ENCODE measurements around the gene MYH9.
A peak's percentile ranks its signal among the peaks of the same experiment; 100 is the strongest.
"Not testable (repeated sequence)": the region's sequence is repeated elsewhere in the genome, so short reads cannot be mapped to it uniquely, and the experiment has no call there.

Gene MYH9

DNA sequence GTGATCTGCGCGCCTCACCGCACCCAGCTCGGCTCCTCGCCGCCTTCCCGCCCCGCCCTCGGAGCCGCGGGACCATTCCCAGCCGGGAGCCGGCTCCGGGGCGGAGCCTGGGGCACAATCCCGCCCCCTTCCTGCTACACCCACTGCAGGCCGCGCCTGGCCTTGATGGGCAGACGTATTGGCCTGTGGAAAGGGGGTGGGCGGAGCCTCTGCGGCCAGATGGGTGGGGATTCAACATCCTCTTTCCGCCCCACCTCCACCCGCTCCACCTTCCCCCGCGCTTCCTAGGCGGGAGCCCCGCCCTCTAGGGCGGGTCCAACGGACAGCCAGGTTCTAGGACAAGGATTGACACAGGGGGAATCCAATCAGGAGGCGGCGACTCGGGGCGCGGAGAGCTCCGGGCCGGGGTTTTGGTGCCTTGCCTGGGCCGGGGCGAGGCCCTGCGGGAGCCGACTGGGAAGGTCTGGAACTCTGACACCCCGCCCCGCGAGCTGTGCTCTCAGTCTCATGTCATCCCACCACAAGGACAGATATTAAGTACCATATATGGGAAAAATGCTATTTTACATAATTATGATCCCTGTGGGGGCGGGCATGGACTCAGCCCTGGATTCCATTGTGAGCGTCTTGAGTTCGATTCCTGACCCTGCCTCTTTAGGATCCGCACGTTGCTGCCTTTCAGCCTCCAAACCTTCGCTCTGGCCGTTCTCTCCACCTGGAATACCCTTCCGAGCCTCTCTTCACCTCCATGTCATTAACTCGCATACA is at the start of gene MYH9:
TSS of gene MYH9 (minus strand) at position 9 of the 768 bp plus-strand sequence. CDS start 38,731 bp downstream, outside the sequence.
- FAIRE-seq = peak; percentile 97

DNA sequence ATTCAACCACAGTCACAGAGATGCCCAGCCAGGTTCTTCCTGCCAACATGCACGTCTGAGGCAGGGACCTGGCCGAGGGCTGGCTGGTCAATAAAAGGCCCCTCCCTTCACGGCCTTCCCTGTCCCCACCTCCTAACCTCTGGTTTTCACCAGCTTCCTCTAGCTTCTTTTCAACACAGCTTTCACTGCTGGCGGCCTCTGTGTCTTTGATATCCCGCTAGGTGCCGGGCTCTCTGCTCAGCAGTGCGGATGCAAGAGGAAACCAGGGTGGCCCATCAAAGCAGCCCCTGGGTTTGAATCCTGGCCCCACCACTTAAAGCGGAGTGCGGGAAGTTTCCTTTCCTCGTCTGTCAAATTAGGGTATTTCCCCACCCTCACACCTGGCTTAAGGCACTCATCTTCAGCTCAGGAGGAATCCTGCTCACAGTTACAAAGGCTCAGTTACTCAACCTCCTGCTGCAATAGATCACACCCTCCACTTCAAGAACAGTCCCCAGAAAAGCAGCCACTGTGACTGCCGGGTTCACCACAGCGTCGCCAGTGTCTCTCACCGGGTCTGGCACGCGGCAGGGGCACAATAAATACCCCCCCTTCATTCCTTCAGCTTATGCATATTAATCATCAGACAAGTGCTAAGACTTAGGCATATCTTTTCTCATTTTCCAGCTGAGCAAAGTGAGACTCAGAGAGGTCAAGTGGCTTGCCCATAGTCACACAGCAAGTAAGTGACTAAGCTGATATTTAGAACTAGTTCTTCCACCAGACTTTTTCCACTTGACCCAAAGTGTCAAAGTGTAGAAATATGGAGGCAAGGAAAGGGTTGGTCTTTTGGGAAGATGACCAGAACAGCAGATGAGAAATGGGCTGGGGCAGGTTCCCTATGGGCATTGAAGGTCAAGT is 48.0 kb upstream of the MYH9 start:
- no peak for FAIRE-seq

DNA sequence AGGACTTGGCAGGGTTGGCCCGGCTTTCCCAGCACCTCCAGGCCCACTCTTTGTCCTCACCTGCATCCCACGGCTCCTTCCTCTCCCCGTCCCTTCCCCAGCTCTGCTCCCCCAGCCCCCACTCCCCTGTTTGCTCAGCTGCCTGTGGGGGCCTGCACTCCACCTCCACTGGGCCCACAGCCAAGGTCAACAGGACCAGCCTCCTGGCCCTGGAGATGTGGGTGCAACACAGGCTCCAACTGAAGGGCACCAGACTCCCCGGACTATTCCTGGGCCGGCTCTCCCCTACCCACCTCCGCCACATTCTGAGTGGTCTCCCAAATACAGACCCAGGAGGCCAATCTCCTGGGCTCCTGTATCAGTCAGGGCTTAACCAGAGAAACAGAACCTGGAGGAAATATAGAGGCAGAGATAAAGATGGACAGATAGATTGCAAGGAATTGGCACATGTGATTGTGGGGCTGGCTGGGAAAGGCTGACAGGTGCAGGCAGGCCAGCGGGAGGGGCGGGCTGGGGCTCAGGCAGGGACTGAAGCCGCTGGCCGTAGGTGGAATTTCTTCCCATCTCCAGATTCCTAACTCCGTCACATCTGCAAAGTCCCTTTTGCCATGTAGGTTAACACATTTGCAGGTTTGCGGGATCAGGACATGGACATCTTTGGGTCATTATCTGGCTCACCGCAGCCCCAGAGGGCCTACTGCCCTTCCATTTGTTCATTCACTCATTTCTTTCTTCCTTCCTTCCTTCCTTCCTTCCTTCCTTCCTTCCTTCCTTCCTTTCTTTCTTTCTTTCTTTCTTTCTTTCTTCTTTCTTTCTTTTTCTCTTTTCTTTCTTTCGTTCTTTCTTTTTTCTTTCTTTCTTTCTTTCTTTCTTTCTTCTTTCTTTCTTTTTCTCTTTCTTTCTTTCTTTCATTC is 45.8 kb upstream of the MYH9 start:
- FAIRE-seq = no peak

DNA sequence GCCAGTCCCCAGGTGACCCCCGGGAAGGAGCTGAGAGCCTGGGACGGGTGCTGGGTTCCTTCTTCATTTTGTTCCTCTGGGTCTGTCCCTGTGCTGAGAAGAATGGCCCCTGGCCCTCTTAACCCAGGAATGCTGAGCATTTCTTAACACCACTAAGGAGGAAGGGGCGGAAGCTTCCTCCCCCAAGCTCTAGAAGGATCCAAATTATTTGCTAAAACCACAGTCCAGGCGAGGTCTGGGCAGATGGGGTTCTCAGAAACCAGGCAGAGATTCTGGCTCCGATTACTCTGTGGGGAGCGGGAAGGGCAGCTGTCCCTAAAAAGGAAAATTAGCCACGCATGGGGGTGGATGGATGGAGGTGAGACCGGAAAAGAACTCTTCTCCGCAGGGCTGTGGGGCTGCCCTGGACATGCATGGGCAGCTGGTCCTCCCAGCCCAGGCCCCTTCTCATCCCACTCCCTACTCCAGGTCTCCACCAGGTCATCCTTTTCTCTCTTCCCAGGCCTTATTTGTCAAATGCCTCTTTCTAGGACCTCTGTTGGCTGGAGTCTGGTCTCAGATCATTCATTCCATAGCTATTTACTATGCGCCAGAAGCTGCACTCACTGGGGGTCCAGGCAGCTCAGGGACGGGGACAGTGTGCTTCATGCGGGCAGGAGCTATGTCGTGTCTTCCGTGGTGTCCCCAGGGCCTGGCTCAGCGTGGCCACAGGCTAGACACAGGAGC is 45.0 kb upstream of the MYH9 start:
- FAIRE-seq = no peak

DNA sequence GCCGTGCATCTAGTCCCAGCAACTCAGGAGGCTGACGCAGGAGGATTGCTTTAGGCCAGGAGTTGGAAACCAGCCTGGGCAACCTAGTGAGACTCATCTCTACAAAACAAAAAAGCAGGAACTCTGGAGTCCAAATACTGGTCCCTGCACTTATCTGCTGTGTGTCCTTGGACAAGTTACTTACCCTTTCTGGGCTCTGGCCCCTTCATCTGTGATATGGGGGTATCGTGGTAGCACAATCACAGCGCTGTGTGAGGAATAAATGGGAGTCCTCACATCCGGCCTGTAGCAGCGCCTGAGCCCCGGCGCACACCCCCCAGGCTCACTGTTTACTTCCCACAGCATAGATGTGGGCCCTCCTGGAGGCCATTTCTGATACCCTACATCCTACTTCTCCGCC is 44.2 kb upstream of the MYH9 start:
- no peak for FAIRE-seq

DNA sequence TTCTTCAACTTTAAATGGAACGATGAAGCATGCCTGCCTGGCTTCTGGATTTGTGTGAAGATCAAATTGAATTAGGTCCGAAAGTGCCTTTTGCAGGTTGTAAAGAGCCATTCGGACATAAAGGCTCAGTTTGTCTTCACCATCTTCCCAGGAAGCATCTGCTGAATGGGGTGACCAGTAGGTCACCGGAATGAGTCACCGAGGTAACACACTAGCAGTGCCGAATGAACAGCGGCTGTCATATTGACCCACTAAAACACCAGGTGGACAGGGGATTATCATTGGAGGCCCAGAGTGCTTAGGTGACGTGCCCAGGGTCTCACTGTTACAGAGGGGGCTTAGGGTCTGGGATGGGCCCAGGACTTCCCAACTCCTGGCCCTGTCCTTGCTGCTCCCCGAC is 43.1 kb upstream of the MYH9 start:
- no peak for FAIRE-seq

DNA sequence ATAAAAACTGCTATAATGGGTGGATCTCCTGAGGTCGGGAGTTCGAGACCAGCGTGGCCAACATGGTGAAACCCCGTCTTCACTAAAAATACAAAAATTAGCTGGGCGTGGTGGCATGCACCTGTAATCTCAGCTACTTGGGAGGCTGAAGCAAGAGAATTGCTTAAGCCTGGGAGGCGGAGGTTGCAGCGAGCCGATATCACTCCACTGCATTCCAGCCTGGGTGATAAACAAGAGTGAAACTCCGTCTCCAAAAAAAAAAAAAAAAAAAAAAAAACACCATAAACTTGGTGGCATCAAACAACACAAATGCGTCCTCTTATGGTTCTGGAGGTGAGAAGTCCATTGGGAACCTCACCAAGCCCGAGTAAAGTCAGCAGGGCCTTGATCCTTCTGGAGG is 40.2 kb upstream of the MYH9 start:
- FAIRE-seq = not testable (repeated sequence)

DNA sequence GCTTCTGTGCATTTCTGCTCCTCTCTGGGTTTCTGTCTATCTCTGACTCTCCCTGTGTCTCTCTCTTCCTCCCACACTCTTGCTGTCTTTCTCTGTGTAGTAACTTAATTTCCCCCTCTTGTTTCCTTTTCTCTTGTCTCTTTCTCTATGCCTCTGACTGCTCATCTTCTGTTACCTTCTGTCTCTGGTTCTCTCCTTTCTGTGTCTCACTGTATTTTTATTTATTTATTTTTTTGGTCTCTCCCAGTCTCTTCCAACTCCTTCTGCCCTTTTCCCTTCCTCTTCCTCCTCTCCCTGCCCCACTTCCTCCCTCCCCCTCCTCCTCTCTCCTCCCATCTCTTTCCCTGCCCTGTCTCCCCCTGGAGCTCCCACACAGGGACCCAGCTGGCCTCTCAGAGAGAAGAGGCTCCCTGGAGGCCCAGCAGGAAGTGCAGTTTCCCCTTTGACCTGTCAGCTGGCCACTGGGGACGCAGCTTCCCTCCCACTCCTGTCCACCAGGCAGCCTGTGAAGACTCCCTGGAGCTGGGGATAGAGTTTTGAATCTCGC is 38.3 kb upstream of the MYH9 start:
- no peak for FAIRE-seq

DNA sequence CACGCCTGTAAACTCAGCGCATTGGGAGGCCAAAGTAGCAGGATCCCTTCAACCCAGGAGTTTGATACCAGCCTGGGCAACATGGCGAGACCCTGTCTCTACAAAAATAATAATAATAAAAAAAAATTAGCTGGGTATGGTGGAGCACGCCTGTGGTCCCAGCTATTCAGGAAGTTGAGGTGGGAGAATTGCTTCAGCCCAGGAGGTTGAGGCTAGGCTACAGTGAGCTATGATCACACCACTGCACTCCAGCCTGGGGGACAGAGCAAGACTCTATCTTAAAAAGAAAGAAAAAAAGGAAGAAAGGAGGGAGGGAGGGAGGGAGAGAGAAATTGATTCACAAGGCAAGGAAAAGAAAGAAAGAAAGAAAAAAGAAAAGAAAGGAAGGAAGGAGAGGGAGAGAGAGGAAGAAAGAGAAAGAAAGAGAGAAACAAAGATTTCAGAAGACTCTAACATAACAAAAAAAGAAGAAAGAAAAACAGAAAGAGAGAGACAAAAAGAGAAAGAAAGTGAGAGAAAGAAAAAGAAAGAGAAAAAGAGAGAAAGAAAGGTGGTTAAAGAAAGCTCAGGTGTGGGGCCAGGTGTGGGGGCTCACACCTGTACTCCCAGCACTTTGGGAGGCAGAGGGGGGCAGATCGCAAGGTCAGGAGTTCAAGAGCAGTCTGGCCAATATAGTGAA is 37.3 kb upstream of the MYH9 start:
- FAIRE-seq = no peak

DNA sequence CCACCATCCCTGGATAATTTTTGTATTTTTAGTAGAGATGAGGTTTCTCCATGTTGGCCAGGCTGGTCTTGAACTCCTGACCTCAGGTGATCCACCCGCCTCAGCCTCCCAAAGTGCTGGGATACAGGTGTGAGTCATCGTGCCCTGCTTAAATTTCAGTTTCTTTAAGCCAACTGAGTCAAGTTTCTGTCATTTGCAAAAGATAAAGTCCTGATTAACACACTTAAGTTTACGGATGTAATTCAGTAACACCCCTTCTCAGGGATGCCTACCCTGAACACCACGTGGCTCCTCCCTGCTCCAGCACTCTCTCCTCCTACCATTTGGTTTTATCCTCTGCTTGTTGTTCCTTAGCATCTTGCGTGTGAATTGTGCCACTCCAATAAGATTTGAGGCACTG is 36.7 kb upstream of the MYH9 start:
- FAIRE-seq = not testable (repeated sequence)

DNA sequence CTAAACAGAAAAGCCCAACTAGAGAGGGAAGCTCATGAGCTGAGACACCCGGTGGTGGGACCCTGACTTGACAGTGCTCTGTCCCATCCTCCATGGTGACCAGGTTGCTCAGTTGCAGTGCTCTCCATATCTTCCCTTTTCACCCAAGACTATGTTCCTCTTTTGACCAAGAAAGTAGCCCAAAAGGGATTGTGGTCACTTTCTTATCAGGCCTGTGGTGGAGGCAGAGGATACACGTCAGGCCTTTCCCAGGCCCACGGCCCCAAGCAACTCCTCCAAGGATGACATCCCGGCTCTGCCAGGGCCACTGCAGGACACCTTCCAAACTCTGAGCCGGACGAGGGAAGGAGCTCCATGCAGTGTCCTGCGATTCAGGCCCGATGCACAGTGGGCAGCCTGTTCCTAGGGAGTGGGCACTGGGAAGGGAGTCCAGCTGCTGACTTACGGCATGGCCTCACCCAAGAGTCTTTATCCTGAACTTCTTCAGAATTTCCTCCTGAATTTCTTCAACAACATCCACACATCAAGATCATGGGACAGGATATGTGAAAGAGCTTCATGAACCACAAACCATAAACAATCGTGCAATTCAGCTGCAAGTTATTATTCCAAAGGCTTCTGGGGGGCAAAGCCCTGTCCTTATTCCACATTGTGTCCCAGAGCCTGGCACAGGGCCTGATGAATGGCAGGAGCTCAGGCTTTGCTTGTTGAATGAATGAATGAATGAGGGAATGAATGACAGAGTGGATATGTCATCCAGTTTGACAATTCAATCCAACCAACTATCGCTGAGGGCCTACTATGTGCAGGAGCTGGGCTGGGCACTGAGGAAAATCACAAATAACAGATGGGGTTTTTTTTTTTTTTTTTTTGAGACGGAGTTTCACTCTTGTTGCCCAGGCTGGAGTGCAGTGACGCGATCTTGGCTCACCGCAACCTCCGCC is 36.0 kb upstream of the MYH9 start:
- FAIRE-seq = no peak

DNA sequence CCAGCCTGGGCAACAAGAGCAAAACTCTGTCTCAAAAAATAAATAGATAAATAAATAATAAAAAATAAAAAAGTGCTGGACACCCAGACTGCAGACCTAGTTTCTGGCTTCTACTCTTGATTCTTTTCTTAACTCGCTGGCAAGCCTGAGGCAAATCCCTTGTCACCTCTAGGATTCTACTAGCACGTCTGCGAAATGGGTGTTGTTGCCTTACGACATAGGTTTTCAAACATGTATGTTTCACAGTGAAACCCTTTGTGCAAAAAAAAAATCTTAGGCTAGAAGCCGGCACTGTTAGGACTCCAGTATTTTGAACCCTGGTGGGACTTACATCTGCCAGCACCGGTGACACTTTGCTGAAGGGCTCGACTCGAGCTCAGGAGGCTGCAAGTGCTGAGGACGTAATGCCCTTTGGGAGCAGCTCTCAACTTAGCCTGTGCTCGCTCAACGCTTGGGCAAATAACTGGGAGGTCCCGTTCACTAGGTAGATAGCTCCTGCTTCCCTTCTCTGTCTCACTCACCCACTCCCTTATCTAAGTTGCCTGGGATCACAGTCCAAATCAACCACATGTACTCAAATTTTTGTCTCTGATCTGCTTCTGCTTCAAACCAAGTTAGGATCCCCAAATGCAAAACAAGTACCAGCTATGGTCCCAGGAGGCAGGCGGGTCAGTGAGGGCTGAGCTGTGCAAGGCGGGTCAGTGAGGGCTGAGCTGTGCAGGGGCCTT is 34.7 kb upstream of the MYH9 start:
- no peak for FAIRE-seq

DNA sequence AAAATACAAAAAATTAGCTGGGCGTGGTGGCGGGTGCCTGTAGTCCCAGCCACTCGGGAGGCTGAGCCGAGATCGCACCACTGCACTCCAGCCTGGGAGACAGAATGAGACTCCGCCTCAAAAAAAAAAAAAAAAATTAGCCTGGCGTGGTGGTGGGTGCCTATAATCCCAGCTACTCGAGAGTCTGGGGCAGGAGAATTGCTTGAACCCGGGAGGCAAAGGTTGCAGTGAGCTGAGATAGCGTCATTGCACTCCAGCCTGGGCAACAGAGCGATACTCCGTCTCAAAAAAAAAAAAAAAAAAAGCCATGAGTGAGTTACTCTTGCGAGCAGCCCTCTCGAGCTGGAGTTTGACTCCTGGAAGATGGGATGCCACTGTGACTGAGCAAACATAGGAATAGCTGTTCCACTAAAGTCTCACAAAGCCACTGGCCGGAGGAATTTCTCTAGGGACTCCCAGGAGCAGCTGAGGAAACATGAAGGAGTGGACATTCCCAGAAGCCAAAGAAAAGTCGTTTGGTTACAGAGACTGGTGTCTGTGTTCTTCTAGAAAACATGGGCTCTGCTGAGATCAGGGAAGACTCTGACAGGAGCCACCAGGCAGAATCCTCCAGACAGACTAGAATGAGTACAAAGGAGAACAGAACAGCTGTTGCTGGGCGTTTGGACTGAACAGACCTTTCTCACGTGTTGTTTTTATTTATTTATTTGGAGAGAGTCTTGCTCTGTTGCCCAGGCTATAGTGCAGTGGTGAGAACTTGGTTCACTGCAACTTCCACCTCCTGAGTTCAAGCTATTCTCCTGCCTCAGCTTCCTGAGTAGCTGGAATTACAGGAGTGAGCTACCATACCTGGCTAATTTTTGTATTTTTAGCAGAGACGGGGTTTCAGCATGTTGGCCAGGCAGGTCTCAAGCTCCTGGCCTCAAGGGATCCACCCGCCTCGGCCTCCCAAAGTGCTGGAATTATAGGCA is 32.4 kb upstream of the MYH9 start:
- no peak for FAIRE-seq

DNA sequence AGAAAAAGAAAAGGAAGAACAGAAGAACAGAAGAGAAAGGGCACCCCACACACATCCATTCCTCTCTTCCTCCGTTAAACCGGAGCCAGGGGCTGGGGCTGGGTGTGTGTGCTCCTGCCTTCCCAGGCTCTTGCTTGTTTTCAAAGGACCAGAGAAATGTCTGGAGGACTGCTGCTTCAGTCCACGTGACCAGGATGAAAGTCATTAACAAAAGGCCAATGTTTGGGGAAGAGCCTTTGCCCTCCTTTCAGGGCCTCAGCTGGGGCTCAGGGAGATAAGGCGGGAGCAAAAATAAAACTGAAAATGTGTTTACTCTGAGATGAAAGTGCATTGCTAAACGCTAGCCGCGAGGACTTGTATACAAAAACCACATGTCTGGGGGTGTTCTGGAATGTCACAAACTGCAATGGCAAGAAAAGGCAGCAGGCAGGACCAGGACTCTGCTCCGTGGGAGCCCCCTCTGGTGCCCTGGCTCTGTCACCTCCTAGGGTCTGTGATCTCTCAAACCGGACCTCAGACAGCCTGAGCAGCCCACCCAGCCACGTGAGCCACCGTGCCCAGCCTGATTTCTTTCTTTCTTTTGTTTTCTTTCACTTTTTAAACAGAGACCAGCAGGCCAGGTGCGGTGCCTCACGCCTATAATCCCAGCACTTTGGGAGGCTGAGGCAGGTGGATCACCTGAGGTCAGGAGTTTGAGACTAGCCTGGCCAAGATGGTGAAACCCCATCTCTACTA is 31.6 kb upstream of the MYH9 start:
- peak; percentile 96 for FAIRE-seq

DNA sequence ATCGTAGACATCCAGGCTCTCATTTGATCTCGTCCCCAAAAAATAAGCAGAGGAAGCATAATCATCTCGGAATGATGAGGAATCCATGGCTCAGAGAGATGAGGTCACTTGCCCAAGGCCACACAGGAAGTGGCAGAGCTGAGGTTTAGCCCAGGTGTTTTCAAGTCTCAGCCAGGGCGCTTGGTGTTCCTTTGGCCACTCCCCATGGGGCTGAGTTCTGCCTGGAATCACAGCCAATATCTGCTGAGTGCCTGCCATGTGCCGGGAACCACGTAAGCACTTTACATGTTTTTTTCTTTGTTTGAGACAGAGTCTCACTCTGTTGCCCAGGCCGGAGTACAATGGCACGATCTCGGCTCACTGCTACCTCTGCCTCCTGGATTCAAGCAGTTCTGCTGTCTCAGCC is 29.5 kb upstream of the MYH9 start:
- FAIRE-seq = no peak

DNA sequence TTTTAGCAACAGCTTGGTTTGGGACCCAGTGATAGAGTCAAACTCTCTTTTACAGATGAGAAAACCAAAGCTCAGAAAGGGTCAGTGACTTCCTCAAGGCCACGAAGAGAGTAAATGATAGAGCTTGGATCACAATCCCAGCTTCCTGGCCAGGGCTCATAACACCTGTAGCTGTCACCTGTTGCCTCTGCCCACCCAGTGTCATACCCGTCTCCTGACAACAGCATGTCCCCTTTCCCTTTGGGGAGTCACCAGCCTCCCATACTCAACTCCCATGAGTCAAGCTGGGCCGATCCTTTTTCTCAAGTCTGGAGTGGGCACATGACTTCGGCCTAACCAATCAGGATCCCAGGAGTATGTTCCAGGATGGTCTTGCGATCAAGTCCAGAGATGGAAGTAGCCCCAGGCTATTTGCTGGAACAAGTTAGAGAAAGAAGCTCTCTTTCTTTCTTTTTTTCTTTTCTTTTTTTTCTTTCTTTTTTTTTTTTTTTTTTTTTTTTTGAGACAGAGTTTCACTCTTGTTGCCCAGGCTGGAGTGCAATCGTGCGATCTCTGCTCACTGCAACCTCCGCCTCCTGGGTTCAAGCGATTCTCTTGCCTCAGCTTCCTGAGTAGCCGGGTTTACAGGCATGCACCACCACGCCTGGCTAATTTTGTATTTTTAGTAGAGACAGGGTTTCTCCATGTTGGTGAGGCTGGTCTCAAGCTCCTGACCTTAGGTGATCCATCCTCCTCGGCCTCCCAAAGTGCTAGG is 27.8 kb upstream of the MYH9 start:
- FAIRE-seq = no peak
